Left lung (tissue), 10 donors: ENCODE results near the gene KCNJ16. TPM values are rescaled to one million over a fixed set of nuclear protein-coding genes. Genes with fewer than 3 reads are reported as not detected.

ENCODE experiments used
- ATAC-seq: fragments of 200-7000 bp; cut with Tn5 transposase; one replicate; pipeline ENCODE4 v1.9.1; 2020; ENCODE audit warnings: moderate library complexity
- DNase-seq, 4 donors: peaks; one replicate each; pipeline ENCODE4 v3.0.0-alpha.2; 2013 to 2020
- H3K27ac ChIP-seq, 2 donors: fragments of 200-600 bp; sonication (generic) in 1 of 2; one replicate each; pipeline versions ENCODE4 v1.5.0 to v1.8.0; 2020 to 2021
- H3K27me3 ChIP-seq, 2 donors: fragments of 200-600 bp; sonication (generic) in 1 of 2; one replicate each; pipeline versions ENCODE4 v1.5.0 to v1.8.0; 2020 to 2021
- H3K36me3 ChIP-seq, 2 donors: fragments of 200-600 bp; sonication (generic) in 1 of 2; one replicate each; pipeline versions ENCODE4 v1.5.0 to v1.8.0; 2020 to 2021
- H3K4me1 ChIP-seq, 2 donors: fragments of 200-600 bp; one replicate each; pipeline ENCODE4 v1.8.0; 2021
- H3K4me3 ChIP-seq, 2 donors: fragments of 200-600 bp; sonication (generic) in 1 of 2; one replicate each; pipeline versions ENCODE4 v1.5.0 to v1.8.0; 2020 to 2021; ENCODE audit warnings: mild to moderate bottlenecking in 1 of 2
- H3K9me3 ChIP-seq, 2 donors: fragments of 200-600 bp; sonication (generic) in 1 of 2; one replicate each; pipeline versions ENCODE4 v1.5.0 to v1.8.0; 2020 to 2021
- CTCF ChIP-seq, 2 donors: fragments of 200-600 bp; sonication (generic) in 1 of 2; IDR thresholded peaks; one replicate each; pipeline versions ENCODE4 v1.5.0 to v1.8.0; 2021; ENCODE audit warnings: antibody characterized with exemption in 2 of 2
- intact Hi-C, 2 donors: fragments of 100-400 bp; cut with DNase I; formaldehyde crosslinking; loops; one replicate each; pipeline versions ENCODE4 v1.11.2 to v1.14.2; 2022
- polyA plus RNA-seq, 6 donors: library from polyadenylated mRNA; unstranded; fragments of 120-200 nt; gene quantifications; one replicate each; pipeline ENCODE4 v1.2.1, GENCODE V29; 2013; ENCODE audit not compliant: insufficient read length in 6 of 6
- total RNA-seq, 2 donors: library from RNA; stranded (reverse); fragmentation: NEBNext Ultra II Directional; extraction: Animal tissue kit (Norgen Biotek cat#: 25700); gene quantifications; one replicate each; pipeline ENCODE4 v1.2.1, GENCODE V29; 2021
- donor health status: DM: no; HTN: yes; CAD: no.
- donor health status: DM: no; HTN: no; CAD: no.

Gene KCNJ16
- total and polyA plus RNA-seq, 8 donors, result 0.23 to 2.7 (median 0.83) TPM

GRCh38 chr17:70053241-70054234, 21.5 kb upstream of the KCNJ16 start:
- ATAC-seq (no peak), DNase-seq (no peak)
- H3K36me3 ChIP-seq, result no peaks in the 10 kb centered on the region
- intact Hi-C loops, result no loop called here
- H3K27me3 ChIP-seq, result no peaks in the 10 kb centered on the region
- H3K27ac ChIP-seq, result no peak overlapping the region
- H3K4me3 ChIP-seq, result no peak overlapping the region
- no peak for TF ChIP-seq CTCF (IDR thresholded peaks at IDR 0.05)
- H3K9me3 ChIP-seq, result no peaks in the 10 kb centered on the region
- H3K4me1 ChIP-seq, result no peaks in the 10 kb centered on the region

- H3K27ac ChIP-seq, result no peak overlapping the region
- intact Hi-C loops, result no loop called here
- H3K36me3 ChIP-seq, result no peaks in the 10 kb centered on the region
- no peak overlapping the region for H3K4me3 ChIP-seq
- ATAC-seq, result peak; percentile 59
- DNase-seq, result no peak
- H3K4me1 ChIP-seq, result no peaks in the 10 kb centered on the region
- no peaks in the 10 kb centered on the region for H3K27me3 ChIP-seq
- no peak for TF ChIP-seq CTCF (IDR thresholded peaks at IDR 0.05)
- H3K9me3 ChIP-seq, result no peaks in the 10 kb centered on the region
Measured at GRCh38 chr17:70055000-70055399, 20.0 kb upstream of the KCNJ16 start.

GRCh38 chr17:70059071-70059470, 16.0 kb upstream of the KCNJ16 start:
- intact Hi-C loops, result no loop called here
- H3K36me3 ChIP-seq, result no peaks in the 10 kb centered on the region
- ATAC-seq, result no peak

GRCh38 chr17:70059649-70060048, 15.4 kb upstream of the KCNJ16 start:
- no peak for DNase-seq
- Histone ChIP-seq H3K4me1 (no peaks in the 10 kb centered on the region), H3K27ac (no peak overlapping the region), H3K9me3 (no peaks in the 10 kb centered on the region), H3K4me3 (no peak overlapping the region), H3K36me3 (no peaks in the 10 kb centered on the region), H3K27me3 (no peaks in the 10 kb centered on the region)
- TF ChIP-seq CTCF (IDR thresholded peaks at IDR 0.05), result no peak
- intact Hi-C loops, result no loop called here
- ATAC-seq, result no peak

More at GRCh38 chr17:70059071-70059470, 16.0 kb upstream of the KCNJ16 start:
- no peaks in the 10 kb centered on the region for H3K4me1 ChIP-seq
- no peak for DNase-seq
- no peaks in the 10 kb centered on the region for H3K9me3 ChIP-seq
- no peak for TF ChIP-seq CTCF (IDR thresholded peaks at IDR 0.05)
- H3K27ac ChIP-seq, result no peak overlapping the region
- H3K27me3 ChIP-seq, result no peaks in the 10 kb centered on the region
- H3K4me3 ChIP-seq, result no peak overlapping the region

- Histone ChIP-seq H3K4me3 (no peak overlapping the region), H3K9me3 (no peaks in the 10 kb centered on the region), H3K36me3 (no peaks in the 10 kb centered on the region), H3K4me1 (no peaks in the 10 kb centered on the region), H3K27ac (no peak overlapping the region), H3K27me3 (no peaks in the 10 kb centered on the region)
- ATAC-seq (no peak), DNase-seq (peak in 1 of 4 donors; percentile 29)
- no peak for TF ChIP-seq CTCF (IDR thresholded peaks at IDR 0.05)
- intact Hi-C loops, result no loop called here
Measured at GRCh38 chr17:70060415-70060814, 14.6 kb upstream of the KCNJ16 start.
